H9 (cell line): ENCODE data around the gene LLGL2. TPM values are rescaled to one million over a fixed set of nuclear protein-coding genes. Genes with fewer than 3 reads are reported as not detected.
A peak's percentile ranks its signal among the peaks of the same experiment; 100 is the strongest.

Experiments used
- DNase-seq: peaks from one replicate; pipeline ENCODE4 v3.0.0-alpha.2; 2017
- H2AFZ ChIP-seq: one replicate; pipeline ENCODE4 v1.6.1; 2013; ENCODE audit warnings: mild to moderate bottlenecking, low read length, control low read depth, moderate library complexity
- H2AK5ac ChIP-seq: 2 replicates; pipeline ENCODE4 v1.6.1; 2013; ENCODE audit warnings: low read length, control low read depth, mixed read lengths; ENCODE audit not compliant: insufficient read length
- H2BK120ac ChIP-seq: one replicate; pipeline ENCODE4 v1.6.1; 2013; ENCODE audit warnings: low read depth, mild to moderate bottlenecking, low read length, control low read depth, inconsistent platforms; ENCODE audit not compliant: poor library complexity, severe bottlenecking
- H2BK12ac ChIP-seq: 2 replicates; pipeline ENCODE4 v1.6.1; 2013; ENCODE audit warnings: low read length, control low read depth, mixed read lengths, low read depth; ENCODE audit not compliant: insufficient read length
- H2BK15ac ChIP-seq: 2 replicates; pipeline ENCODE4 v1.6.1; 2013; ENCODE audit warnings: low read depth, low read length, control low read depth
- H2BK20ac ChIP-seq: one replicate; pipeline ENCODE4 v1.6.1; 2013; ENCODE audit warnings: low read depth, mild to moderate bottlenecking, low read length, control low read depth, inconsistent platforms; ENCODE audit not compliant: poor library complexity, severe bottlenecking
- H2BK5ac ChIP-seq: 2 replicates; pipeline ENCODE4 v1.6.1; 2013; ENCODE audit warnings: low read length, control low read depth, mixed read lengths; ENCODE audit not compliant: insufficient read length
- H3K14ac ChIP-seq: 2 replicates; pipeline ENCODE4 v1.6.1; 2013; ENCODE audit warnings: low read length, control low read depth; ENCODE audit not compliant: insufficient read depth
- H3K18ac ChIP-seq: 2 replicates; pipeline ENCODE4 v1.6.1; 2013; ENCODE audit warnings: low read depth, mild to moderate bottlenecking, mixed read lengths, low read length, control low read depth; ENCODE audit not compliant: insufficient read length
- H3K23ac ChIP-seq: 2 replicates; pipeline ENCODE4 v1.6.1; 2013; ENCODE audit warnings: low read length, control low read depth, mixed read lengths, low read depth; ENCODE audit not compliant: insufficient read length
- H3K23me2 ChIP-seq: 2 replicates; pipeline ENCODE4 v1.6.1; 2013; ENCODE audit warnings: low read depth, mild to moderate bottlenecking, mixed read lengths, low read length, control low read depth; ENCODE audit not compliant: insufficient read length, poor library complexity, severe bottlenecking
- H3K27ac ChIP-seq: 2 replicates; pipeline ENCODE4 v1.5.1; 2013; ENCODE audit warnings: low read length, control low read depth, mixed read lengths, low read depth; ENCODE audit not compliant: insufficient read length
- H3K27me3 ChIP-seq: 2 replicates; pipeline ENCODE4 v1.6.1; 2013; ENCODE audit warnings: low read length, control low read depth, inconsistent platforms; ENCODE audit not compliant: insufficient read depth
- H3K4ac ChIP-seq: 2 replicates; pipeline ENCODE4 v1.6.1; 2013; ENCODE audit warnings: low read depth, mild to moderate bottlenecking, control low read depth, inconsistent platforms, low read length, moderate library complexity
- H3K4me1 ChIP-seq: 2 replicates; pipeline ENCODE4 v1.6.1; 2013; ENCODE audit warnings: low read length, control low read depth, inconsistent platforms; ENCODE audit not compliant: insufficient read depth
- H3K4me2 ChIP-seq: 2 replicates; pipeline ENCODE4 v1.6.1; 2013; ENCODE audit warnings: low read length, control low read depth, mixed read lengths; ENCODE audit not compliant: insufficient read length, insufficient read depth
- H3K56ac ChIP-seq: 2 replicates; pipeline ENCODE4 v1.6.1; 2013; ENCODE audit warnings: low read depth, mild to moderate bottlenecking, mixed read lengths, low read length, control low read depth; ENCODE audit not compliant: insufficient read length
- H3K79me1 ChIP-seq: 2 replicates; pipeline ENCODE4 v1.6.1; 2013; ENCODE audit warnings: low read depth, mild to moderate bottlenecking, moderate library complexity, low read length, control low read depth, inconsistent platforms; ENCODE audit not compliant: insufficient read depth, poor library complexity, severe bottlenecking
- H3K79me2 ChIP-seq: 2 replicates; pipeline ENCODE4 v1.6.1; 2013; ENCODE audit warnings: low read length, control low read depth, inconsistent platforms; ENCODE audit not compliant: insufficient read depth
- H3K9ac ChIP-seq: 2 replicates; pipeline ENCODE4 v1.6.1; 2013; ENCODE audit warnings: low read length, control low read depth, mixed read lengths; ENCODE audit not compliant: insufficient read length; ENCODE audit errors: extremely low read depth
- H3K9me3 ChIP-seq: one replicate; pipeline ENCODE4 v1.6.1; 2013; ENCODE audit warnings: low read depth, low read length, inconsistent platforms; ENCODE audit not compliant: control insufficient read depth
- H3T11ph ChIP-seq: one replicate; pipeline ENCODE4 v1.6.1; 2013; ENCODE audit warnings: mild to moderate bottlenecking, low read length, control low read depth, inconsistent platforms
- H4K20me1 ChIP-seq: one replicate; pipeline ENCODE4 v1.6.1; 2013; ENCODE audit not compliant: control insufficient read depth, insufficient read length, insufficient read depth
- H4K5ac ChIP-seq: 2 replicates; pipeline ENCODE4 v1.6.1; 2013; ENCODE audit warnings: low read depth, mild to moderate bottlenecking, mixed read lengths, low read length, control low read depth; ENCODE audit not compliant: insufficient read length
- H4K8ac ChIP-seq: replicated peaks from 2 replicates; pipeline ENCODE4 v1.6.1; 2013; ENCODE audit warnings: low read length, control low read depth, mixed read lengths, low read depth; ENCODE audit not compliant: insufficient read length
- H4K91ac ChIP-seq: 2 replicates; pipeline ENCODE4 v1.6.1; 2013; ENCODE audit warnings: low read depth, mild to moderate bottlenecking, moderate library complexity, mixed read lengths, low read length, control low read depth; ENCODE audit not compliant: insufficient read length
- H3K27ac Mint-ChIP-seq, 3 experiments: 2 replicates in 2 of 3; 3 replicates in 1 of 3; pipeline ENCODE4 v1.8.0; 2020 to 2021; ENCODE audit warnings: mixed read lengths in 3 of 3, mild to moderate bottlenecking in 1 of 3, moderate library complexity in 1 of 3
- H3K27me3 Mint-ChIP-seq: 2 replicates; pipeline ENCODE4 v1.8.0; 2021; ENCODE audit warnings: low read depth, mild to moderate bottlenecking, moderate library complexity, mixed read lengths
- H3K36me3 Mint-ChIP-seq, 3 experiments: 2 replicates in 2 of 3; 3 replicates in 1 of 3; pipeline ENCODE4 v1.8.0; 2020 to 2021; ENCODE audit warnings: low read depth in 3 of 3, mixed read lengths in 3 of 3; ENCODE audit not compliant: insufficient read depth in 1 of 3
- H3K4me1 Mint-ChIP-seq, 2 experiments: 2 replicates each; pipeline ENCODE4 v1.8.0; 2020; ENCODE audit warnings: mixed read lengths in 2 of 2
- H3K4me3 Mint-ChIP-seq, 2 experiments: 2 replicates in 1 of 2; 3 replicates in 1 of 2; pipeline ENCODE4 v1.8.0; 2020 to 2021; ENCODE audit warnings: mild to moderate bottlenecking in 2 of 2, mixed read lengths in 2 of 2, moderate library complexity in 1 of 2
- H3K9me3 Mint-ChIP-seq, 2 experiments: 2 replicates in 1 of 2; 3 replicates in 1 of 2; pipeline ENCODE4 v1.8.0; 2020; ENCODE audit warnings: mild to moderate bottlenecking in 2 of 2, mixed read lengths in 2 of 2, moderate library complexity in 1 of 2
- WGBS: extraction: QIAGEN DNeasy Blood & Tissue Kit; methylation state at CpG from one replicate; pipeline ENCODE4 v1.1.7; 2013; ENCODE audit warnings: missing lambda C conversion rate, low lambda C conversion rate, mixed read lengths; ENCODE audit not compliant: insufficient read length; ENCODE audit errors: extremely low coverage; 5-methylcytosine and 5-hydroxymethylcytosine counted together
- total RNA-seq: library from RNA; stranded (reverse); gene quantifications from 2 replicates; pipeline ENCODE4 v1.2.1, GENCODE V29; 2021
- TF ChIP-seq, protein P1 (sequence below): fragments of 200-600 bp; sonication (generic); conservative IDR thresholded peaks from 3 replicates; pipeline ENCODE4 v1.8.0; 2021; ENCODE audit warnings: antibody characterized with exemption, mild to moderate bottlenecking

Gene LLGL2
- total RNA-seq, 1 experiment from 2014 or later = 90.4 TPM

DNA sequence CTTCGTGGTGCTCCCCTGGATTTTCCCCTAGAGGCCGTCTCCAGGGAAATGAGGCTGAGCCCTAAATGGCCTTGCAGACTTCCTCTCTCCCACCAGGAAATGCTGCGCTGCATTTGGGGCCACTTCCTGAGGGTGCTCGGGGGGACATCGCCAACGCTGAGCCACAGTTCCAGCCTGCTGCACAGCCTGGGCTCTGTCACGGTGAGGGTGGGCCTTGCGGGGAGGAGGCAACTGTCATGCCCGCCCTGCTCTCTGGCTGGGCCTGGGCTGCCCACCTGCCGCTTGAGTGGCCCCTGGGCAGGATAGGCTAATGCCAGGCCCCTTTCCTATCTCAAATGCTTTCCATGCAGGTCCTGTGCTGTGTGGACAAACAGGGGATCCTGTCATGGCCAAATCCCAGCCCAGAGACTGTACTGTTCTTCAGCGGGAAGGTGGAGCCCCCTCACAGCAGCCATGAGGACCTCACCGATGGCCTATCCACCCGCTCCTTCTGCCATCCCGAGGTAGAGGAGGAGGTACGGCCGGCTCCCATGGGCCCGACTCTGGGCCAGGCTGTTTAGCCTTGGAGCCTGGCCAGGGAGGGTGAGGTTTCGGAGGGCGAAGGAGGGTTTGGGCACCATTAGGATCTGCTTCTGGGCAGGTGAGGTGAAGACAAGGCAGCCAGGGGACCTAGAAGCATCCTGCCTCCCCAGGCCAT, 34.4 kb upstream of the LLGL2 start:
- no peak overlapping the region for H4K8ac ChIP-seq
- H2AFZ ChIP-seq = no peak overlapping the region
- no peak overlapping the region for H3K4me3 Mint-ChIP-seq
- no peak overlapping the region for H2BK120ac ChIP-seq
- no peak overlapping the region for H2AK5ac ChIP-seq
- H2BK20ac ChIP-seq = no peak overlapping the region
- no peak overlapping the region for H2BK5ac ChIP-seq
- no peak for DNase-seq
- no peak overlapping the region for H3K27ac ChIP-seq
- no peak overlapping the region for H4K5ac ChIP-seq
- H3K4me1 ChIP-seq = no peaks in the 10 kb centered on the region
- H3K4me2 ChIP-seq = no peak overlapping the region
- H3K9me3 ChIP-seq = no peaks in the 10 kb centered on the region
- 0 out of 7 replicates have a peak overlapping the region, but pooled peaks of 1 of the 3 experiments have one; percentile 77 for H3K27ac Mint-ChIP-seq
- no peaks in the 10 kb centered on the region for H3K79me2 ChIP-seq
- no CpG with 5 or more reads among the region's 19 CpGs for WGBS
- H3K36me3 Mint-ChIP-seq = peaks cover 0 to 26% (median 22%) of the 10 kb centered on the region in 3 experiments; a peak in 5 of 7 replicates
- H3K23ac ChIP-seq = no peak overlapping the region
- H4K91ac ChIP-seq = no peak overlapping the region
- no peaks in the 10 kb centered on the region for H3K27me3 Mint-ChIP-seq
- H3K4ac ChIP-seq = no peak overlapping the region
- H3K14ac ChIP-seq = no peak overlapping the region
- no peaks in the 10 kb centered on the region for H4K20me1 ChIP-seq
- H2BK12ac ChIP-seq = no peak overlapping the region
- no peaks in the 10 kb centered on the region for H3K79me1 ChIP-seq
- no peak overlapping the region for H3K56ac ChIP-seq
- no peak overlapping the region for H3T11ph ChIP-seq
- no peaks in the 10 kb centered on the region for H3K27me3 ChIP-seq
- no peak overlapping the region for H2BK15ac ChIP-seq
- TF ChIP-seq, protein P1, sequence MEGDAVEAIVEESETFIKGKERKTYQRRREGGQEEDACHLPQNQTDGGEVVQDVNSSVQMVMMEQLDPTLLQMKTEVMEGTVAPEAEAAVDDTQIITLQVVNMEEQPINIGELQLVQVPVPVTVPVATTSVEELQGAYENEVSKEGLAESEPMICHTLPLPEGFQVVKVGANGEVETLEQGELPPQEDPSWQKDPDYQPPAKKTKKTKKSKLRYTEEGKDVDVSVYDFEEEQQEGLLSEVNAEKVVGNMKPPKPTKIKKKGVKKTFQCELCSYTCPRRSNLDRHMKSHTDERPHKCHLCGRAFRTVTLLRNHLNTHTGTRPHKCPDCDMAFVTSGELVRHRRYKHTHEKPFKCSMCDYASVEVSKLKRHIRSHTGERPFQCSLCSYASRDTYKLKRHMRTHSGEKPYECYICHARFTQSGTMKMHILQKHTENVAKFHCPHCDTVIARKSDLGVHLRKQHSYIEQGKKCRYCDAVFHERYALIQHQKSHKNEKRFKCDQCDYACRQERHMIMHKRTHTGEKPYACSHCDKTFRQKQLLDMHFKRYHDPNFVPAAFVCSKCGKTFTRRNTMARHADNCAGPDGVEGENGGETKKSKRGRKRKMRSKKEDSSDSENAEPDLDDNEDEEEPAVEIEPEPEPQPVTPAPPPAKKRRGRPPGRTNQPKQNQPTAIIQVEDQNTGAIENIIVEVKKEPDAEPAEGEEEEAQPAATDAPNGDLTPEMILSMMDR = no peak
- no peak overlapping the region for H3K9ac ChIP-seq
- peaks cover 4 to 7% of the 10 kb centered on the region in 2 experiments for H3K4me1 Mint-ChIP-seq
- no peaks in the 10 kb centered on the region for H3K9me3 Mint-ChIP-seq
- H3K23me2 ChIP-seq = no peaks in the 10 kb centered on the region
- no peak overlapping the region for H3K18ac ChIP-seq
